SK-N-SH treated with all-trans-retinoic acid at 6 μM for 48 hours (cell line): ENCODE data around the gene EPC2.

ENCODE experiments used
- ARNTL ChIP-seq: fragments of 450-650 bp; formaldehyde crosslinking; IDR thresholded peaks from 2 replicates; pipeline ENCODE4 v1.5.0; 2020; ENCODE audit warnings: low read depth, mild to moderate bottlenecking, moderate library complexity, borderline replicate concordance
- CSRNP3 ChIP-seq: fragments of 250-450 bp; sonication (Bioruptor Pico); IDR thresholded peaks from 2 replicates; pipeline ENCODE4 v1.5.1; 2021; ENCODE audit warnings: mild to moderate bottlenecking, moderate library complexity
- OSR1 ChIP-seq: fragments of 250-450 bp; sonication (Bioruptor Pico); IDR thresholded peaks from 2 replicates; pipeline ENCODE4 v1.8.0; 2022; ENCODE audit warnings: moderate library complexity, mild to moderate bottlenecking, inconsistent platforms
- POU6F1 ChIP-seq: fragments of 250-450 bp; sonication (Bioruptor Pico); IDR thresholded peaks from 2 replicates; pipeline ENCODE4 v1.8.0; 2021; ENCODE audit warnings: low read depth, mild to moderate bottlenecking, moderate library complexity, borderline replicate concordance
- PPARA ChIP-seq: fragments of 250-450 bp; sonication (Bioruptor Pico); IDR thresholded peaks from 2 replicates; pipeline ENCODE4 v1.5.0; 2020; ENCODE audit warnings: mild to moderate bottlenecking, borderline replicate concordance
- SNAI2 ChIP-seq: fragments of 250-450 bp; sonication (Bioruptor Pico); IDR thresholded peaks from 2 replicates; pipeline ENCODE4 v1.5.0; 2020; ENCODE audit warnings: mild to moderate bottlenecking, moderate library complexity
- TOX ChIP-seq: fragments of 250-450 bp; sonication (Bioruptor Pico); IDR thresholded peaks from 2 replicates; pipeline ENCODE4 v1.8.0; 2021; ENCODE audit warnings: mild to moderate bottlenecking, moderate library complexity, borderline replicate concordance
- ZFP3 ChIP-seq: fragments of 250-450 bp; sonication (Bioruptor Pico); IDR thresholded peaks from 2 replicates; pipeline ENCODE4 v1.5.0; 2020; ENCODE audit warnings: mild to moderate bottlenecking, moderate library complexity
- ZFP30 ChIP-seq: fragments of 450-650 bp; formaldehyde crosslinking; IDR thresholded peaks from 2 replicates; pipeline ENCODE4 v1.5.0; 2022; ENCODE audit warnings: mild to moderate bottlenecking, moderate library complexity
- ZNF70 ChIP-seq: fragments of 450-650 bp; formaldehyde crosslinking; IDR thresholded peaks from 2 replicates; pipeline ENCODE4 v1.5.0; 2020; ENCODE audit warnings: mild to moderate bottlenecking, moderate library complexity
- TF ChIP-seq, protein P1 (sequence below): fragments of 250-450 bp; sonication (Bioruptor Pico); IDR thresholded peaks from 2 replicates; pipeline ENCODE4 v1.8.0; 2020; ENCODE audit warnings: mild to moderate bottlenecking, moderate library complexity, borderline replicate concordance
- TF ChIP-seq, protein P2 (sequence below): fragments of 250-450 bp; sonication (Bioruptor Pico); IDR thresholded peaks from 2 replicates; pipeline ENCODE4 v1.5.1; 2020; ENCODE audit warnings: low read depth, mild to moderate bottlenecking, moderate library complexity

- TF ChIP-seq, protein P1, sequence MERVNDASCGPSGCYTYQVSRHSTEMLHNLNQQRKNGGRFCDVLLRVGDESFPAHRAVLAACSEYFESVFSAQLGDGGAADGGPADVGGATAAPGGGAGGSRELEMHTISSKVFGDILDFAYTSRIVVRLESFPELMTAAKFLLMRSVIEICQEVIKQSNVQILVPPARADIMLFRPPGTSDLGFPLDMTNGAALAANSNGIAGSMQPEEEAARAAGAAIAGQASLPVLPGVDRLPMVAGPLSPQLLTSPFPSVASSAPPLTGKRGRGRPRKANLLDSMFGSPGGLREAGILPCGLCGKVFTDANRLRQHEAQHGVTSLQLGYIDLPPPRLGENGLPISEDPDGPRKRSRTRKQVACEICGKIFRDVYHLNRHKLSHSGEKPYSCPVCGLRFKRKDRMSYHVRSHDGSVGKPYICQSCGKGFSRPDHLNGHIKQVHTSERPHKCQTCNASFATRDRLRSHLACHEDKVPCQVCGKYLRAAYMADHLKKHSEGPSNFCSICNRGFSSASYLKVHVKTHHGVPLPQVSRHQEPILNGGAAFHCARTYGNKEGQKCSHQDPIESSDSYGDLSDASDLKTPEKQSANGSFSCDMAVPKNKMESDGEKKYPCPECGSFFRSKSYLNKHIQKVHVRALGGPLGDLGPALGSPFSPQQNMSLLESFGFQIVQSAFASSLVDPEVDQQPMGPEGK (CRISPR knock-in tag) = no peak
- TF ChIP-seq ARNTL = no peak
- TF ChIP-seq ZFP30 = no peak
- no peak for TF ChIP-seq SNAI2 (CRISPR knock-in tag)
- no peak for TF ChIP-seq CSRNP3 (CRISPR knock-in tag)
- TF ChIP-seq ZFP3 = no peak
- TF ChIP-seq, protein P2, sequence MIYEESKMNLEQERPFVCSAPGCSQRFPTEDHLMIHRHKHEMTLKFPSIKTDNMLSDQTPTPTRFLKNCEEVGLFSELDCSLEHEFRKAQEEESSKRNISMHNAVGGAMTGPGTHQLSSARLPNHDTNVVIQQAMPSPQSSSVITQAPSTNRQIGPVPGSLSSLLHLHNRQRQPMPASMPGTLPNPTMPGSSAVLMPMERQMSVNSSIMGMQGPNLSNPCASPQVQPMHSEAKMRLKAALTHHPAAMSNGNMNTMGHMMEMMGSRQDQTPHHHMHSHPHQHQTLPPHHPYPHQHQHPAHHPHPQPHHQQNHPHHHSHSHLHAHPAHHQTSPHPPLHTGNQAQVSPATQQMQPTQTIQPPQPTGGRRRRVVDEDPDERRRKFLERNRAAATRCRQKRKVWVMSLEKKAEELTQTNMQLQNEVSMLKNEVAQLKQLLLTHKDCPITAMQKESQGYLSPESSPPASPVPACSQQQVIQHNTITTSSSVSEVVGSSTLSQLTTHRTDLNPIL (CRISPR knock-in tag) = no peak
- TF ChIP-seq OSR1 (CRISPR knock-in tag) = no peak
- TF ChIP-seq PPARA (CRISPR knock-in tag) = no peak
- no peak for TF ChIP-seq POU6F1 (CRISPR knock-in tag)
- no peak for TF ChIP-seq ZNF70
- TF ChIP-seq TOX (CRISPR knock-in tag) = no peak
Observed at GRCh38 chr2:148596018-148596417, 48.5 kb upstream of the EPC2 start.
